NCI-H1417 (cell line): ENCODE data around the gene NSG2.

ENCODE experiments used
- DNase-seq, 3 experiments: peaks; one replicate each; lab custom pipeline; 2025; lab: John Stamatoyannopoulos, UW

Gene NSG2

DNA sequence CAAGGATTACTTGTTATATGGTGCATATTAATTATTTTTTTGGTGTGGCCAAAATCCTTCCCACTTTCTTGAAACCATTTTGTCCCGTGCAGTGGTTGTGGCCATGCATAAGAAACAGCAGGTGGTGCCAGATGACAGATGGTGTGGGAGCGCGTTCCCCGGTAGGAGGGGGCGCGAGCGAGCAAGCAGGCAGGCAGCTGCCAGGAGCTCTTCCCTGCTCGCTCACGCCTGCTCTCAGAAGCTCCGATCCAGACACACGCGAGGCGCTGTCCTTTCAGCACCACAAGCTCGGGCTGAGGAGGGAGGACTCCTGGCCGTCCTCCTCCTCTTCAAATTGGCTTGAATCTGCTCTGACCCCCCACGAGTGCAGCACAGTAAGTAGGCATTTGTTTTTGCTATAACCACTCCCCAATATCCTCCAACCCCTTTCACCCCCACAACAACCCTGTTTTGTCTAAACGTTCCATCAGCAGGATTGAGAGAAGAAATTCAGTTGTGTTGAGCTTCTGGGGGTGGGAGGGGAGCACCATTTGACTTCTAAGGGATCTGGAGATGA, at the start of gene NSG2:
Gene NSG2 (plus strand): TSS at position 237 of the 556 bp plus-strand sequence. CDS start 1,050 bp downstream, outside the sequence.
- DNase-seq, result peak; percentile 60 to 85 (median 82)

DNA sequence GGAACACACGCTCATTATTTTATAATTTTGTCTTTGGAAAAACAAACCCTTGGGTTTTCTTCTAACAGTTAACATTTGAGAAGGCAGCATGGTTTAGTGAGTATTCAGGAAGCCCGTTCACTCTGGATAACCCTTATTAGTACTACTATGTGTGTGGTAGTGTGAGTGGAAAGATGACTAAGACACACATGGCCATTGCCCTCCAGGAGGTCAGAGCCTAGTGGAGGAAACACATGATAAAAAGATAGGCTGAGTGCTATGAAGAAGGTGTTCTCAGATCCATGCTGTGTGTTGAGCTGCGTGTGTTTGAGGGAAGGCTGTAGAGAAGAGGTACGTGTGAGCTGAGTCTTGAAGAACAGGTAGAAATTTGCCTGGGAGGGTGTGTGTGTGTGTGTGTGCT, 48.2 kb upstream of the NSG2 start:
- DNase-seq, result no peak

DNA sequence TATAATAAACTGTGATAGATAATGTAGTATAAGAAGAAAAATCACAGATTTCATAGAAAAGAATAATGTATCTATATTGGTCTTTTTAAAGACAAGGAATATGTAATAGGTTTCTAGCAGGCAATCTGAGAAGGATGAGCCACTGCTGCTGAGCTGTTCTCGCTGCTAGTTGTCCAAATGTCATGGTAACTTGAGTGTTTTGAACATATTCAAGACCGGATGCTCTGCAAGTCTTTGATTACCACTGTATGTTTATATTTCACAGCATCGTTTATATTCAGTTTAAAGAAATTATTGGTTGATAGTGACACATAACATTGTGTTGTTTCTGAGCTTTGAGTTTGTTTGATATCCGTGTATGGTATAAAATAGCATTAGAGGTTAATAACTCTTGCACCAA, 47.0 kb upstream of the NSG2 start:
- DNase-seq, result no peak

DNA sequence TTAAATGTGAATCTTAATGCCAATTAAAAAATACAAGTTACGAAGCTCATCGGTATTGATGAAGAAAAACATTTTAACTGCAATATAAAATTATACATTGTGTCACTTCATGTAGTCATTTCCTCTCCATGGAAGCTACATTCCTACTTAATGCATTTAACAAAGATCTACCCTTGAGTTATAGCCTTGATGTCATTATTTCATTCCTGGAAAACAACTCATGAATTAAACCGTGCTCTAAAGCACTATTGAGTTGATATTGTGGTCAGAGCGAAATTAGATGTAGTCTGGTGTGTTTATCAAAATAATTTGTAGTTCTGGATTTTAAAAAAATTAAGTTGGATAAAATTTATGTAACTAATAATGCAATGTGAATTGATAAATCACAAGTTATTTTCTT, 45.4 kb upstream of the NSG2 start:
- no peak for DNase-seq

DNA sequence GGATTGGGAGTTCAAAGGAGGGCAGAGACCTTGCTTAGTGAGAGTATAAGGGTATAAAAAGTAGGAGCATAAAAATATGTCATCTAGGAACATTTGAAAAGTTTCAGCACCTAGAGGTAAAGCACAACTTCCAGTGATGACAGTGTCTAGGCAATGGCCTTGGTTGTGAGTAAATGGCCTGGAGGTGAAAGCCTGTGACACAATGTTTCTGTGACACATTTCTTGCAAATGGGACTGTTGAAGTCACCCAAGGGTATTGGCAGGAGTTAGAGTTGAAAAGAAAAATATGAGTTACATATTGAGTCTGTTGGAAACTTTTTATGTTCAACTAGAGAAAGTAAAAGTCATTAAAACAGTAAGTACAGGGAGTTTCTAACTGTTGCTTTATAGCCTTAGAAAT, 41.7 kb upstream of the NSG2 start:
- no peak for DNase-seq

DNA sequence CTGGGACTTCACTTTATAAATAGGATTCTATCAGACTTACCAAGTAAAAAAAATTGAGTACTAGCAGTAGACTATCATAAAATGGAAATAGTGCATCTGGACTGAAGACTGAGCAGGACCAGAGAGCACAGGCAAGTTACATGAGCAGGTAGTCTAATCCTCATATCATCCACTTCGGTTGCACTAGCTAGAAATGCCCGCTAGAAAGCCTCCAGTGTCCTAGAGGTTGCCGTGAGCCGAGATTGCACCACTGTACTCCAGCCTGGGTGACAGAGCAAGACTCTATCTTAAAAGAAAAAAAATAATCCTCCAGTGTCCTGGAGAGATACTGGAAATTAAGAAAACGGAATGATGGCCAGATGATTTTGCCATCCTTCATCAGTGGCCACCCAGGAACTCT, 36.6 kb upstream of the NSG2 start:
- no peak for DNase-seq

DNA sequence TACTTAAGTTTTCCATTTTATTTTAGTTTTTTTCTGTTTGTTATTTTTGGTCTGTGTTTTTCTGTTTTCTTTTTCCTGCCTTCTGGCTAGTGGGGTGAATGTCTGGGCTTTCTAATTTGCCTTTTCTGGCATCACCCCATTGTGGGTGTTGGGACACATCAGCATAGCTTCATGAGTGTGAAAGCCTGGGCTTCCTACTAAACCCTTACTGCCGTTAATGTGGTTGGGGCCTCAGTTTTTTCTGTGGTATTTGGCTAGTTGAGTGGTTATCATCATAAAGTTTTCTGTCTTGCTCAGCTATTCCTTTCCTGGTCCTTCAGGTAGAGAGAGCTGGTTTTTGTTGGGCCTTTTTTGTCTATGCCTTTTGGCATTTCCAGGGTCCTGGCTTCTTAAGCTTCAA, 35.1 kb upstream of the NSG2 start:
- DNase-seq, result no peak

DNA sequence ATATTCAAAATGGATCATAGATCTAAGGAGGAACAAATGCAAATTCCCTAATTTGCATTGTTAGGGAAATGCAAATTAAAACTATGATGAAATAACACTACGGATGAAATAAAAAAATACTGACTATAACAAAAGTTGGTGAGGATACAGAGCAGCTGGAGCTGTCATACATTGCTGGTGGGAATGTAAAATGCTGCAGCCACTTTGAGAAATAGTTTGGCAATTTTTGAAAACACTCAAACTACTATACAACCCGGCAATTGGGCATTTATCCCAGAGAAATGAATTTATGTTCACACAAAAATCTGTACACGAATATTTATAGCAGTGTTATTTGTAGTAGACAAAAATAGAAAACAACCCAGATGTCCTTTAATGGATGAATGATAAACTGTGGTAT, 34.1 kb upstream of the NSG2 start:
- no peak for DNase-seq

DNA sequence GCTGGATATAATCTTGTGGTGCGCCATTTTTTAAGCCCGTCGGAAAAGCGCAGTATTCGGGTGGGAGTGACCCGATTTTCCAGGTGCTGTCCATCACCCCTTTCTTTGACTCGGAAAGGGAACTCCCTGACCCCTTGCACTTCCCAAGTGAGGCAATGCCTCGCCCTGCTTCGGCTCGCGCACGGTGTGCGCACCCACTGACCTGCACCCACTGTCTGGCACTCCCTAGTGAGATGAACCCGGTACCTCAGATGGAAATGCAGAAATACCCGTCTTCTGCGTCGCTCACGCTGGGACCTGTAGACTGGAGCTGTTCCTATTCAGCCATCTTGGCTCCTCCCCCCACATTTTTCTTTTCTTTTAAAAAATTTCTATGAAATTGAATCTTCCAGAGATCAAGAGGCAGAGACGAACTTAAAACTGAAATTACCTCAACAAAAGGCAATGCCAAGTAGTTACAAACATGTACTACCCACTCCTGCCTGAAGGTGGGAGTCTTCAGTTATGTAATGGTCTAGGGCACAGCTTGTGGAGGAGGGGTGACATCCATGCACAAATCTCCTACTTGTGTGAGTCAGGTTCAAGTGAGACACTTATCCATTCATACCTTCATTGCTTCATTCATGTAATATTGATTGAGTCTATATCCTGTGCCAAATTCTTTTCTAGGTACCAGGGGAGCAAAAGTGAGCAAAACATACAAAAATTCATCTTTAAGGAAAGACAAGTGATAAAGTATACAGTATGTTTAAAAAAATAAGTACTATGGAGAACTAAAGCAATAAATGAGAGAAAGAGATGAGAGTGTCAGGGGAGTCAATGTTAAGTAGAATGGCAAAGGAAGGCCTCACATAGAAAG, 25.2 kb upstream of the NSG2 start:
- DNase-seq, result peak in 2 of 3 experiments; percentile 25 to 35

DNA sequence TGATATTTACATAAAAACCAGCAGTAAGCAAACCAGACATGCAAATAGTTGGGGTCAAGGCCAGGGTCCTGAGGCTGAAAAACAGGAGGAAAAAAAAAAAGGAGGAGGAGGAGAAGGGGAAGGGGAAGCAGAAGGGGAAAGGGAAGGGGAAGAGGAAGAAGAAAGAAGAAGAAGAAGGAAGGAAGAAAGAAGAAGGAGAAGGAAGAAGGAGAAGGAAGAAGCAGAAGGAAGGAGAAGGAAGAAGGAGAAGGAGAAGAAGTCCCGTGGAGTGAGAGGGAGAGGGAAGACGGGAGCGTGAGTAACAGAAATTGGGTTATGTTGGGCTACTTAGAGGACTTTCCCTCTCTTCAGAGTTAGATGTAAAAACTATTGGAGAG, 24.6 kb upstream of the NSG2 start:
- no peak for DNase-seq

DNA sequence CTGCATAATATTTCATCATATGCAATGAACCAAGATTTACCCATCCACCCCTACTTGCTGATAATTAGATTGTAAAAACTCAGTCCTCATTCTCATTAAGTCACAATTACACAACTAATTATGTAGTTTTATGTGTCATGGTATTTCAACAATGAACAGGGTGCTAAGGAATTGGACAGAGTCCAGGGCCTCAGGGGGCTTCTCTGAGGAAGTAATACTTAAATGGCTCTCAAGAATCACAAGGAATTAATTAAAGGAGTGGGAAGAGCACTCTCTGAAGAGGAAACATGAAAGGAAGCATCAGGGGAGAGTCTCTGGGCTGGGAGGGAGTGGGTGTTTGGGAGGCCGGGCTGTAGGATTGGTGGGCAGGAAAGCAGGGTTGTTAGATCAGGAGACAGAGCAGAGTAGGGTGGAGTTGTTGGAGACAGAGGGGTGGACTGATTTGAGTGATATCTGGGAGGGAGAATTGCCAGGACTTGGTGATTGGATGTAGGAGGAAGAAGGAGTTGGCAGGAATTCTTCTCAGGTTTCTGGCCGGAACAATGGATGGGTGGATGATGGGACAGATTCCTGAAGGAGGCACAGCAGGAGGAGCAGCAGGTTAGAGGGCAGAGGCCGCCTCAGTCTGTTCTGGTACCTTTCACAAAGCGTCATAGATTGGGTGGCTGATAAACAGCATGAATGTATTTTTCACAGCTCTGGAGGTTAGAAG, 23.0 kb upstream of the NSG2 start:
- DNase-seq, result no peak

DNA sequence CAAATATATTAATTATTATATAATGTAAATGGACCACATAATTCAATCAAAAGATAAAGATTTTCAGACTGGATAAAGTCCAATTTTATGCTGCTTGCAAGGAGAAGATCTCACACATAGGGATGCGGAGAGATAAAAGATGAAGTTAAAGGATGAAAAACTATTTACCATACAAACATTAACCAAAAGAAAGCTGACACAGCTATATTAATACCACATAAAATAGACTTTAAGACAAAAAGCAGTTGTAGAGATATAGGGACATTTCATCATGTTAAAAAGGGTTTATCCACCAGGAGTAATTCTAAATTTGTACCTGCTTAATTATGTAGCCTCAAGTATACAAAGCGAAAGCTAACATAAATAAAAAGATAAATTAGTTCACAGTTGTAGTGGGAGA, 15.2 kb upstream of the NSG2 start:
- DNase-seq, result no peak

DNA sequence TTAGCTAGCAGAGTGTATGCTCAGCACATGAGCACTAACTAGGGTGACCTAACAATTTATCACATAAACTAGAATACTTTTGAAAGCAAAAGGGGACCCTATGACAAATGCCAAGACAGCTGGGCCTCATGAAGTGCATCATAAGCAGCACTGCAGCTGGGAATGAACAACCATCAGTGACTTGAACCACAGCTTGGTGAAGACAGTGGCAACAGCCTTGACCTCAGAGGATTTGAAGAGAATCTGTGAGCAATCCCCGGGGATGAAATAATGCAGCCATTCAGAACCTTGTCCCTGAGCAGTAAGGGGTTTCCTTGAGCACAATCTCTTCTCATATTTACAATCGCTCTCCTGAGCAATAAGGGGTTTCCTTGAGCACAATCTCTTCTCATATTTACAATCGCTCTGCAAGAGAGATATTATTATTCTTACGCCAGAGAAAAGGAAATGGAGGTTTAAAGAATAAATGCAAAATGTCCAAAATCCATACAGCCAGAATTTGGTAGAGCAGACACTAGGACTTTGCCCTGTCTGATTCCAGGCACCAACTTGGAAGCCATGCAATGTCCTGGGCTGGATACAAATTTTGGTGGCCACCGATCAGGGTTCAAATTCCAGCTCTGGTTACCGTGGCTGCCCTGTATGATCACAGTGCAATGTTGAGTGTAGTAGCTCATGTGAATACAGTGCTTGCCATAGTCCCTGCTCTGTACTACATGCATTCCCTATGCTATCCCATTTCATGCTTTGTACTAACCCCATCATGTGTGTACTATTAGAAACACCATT, 846 bp upstream of the NSG2 start:
- DNase-seq, result no peak

DNA sequence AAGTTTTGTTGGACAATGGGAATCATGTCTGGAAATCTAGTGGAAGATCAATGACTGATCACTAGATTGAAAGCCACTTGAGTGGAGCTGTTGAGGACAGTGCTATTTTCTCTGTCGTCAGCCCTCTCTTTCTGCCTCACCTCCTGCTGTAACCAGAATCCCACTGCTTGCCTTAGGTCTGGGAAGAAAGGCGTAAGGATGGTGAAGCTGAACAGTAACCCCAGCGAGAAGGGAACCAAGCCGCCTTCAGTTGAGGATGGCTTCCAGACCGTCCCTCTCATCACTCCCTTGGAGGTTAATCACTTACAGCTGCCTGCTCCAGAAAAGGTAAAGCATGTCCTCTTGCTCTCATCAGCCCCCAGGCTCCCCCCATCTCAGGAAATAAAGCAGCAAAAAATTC, 1.1 kb downstream of the NSG2 start:
- no peak for DNase-seq

DNA sequence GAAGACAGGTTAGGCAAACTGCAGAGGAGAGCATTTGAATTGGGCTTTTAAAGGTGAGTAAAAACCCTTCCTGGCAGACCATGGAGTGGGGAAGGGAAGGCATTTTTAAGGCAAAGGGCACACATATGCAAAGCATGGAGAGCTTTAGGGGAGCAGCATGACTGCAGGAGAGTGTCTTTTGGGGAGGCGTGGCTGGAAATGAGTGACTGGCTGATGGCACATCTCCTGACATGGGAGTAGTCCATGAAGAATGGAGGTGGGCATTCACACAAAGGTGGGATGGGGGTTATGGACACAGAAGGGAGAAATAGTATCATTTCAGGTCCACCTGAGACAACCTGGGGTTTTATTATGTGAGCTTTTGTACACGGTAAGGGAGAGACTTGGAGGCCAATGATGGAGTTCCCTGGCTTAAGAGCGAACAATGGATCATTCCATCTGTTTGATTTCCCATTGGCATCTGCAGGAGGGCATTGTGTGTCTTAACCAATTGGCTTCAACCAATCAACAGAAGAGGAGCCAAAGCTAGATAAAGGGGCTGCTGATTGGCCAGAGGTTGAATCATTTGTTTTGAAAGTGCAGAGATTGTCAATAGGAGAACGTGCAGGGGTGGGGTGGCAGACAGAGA, 2.1 kb downstream of the NSG2 start:
- no peak for DNase-seq

DNA sequence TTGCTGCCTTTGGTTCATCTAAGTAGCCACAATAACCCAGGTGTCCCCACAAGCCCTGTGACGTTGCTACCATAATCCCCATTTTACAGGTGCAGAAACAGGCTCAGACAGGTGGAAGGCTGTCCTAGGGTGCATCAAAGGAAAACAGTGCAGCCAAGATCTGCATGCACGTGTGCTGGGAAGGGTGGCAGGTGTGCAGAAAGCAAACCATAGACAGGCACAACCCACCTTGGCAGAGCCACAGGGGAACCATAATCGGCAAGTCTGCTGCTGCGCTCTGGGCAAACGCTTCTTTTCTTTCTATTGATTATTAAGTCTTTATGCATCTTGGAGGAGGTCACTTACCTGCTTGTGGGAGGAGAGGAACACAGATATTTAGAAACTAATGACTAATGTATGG, 7.1 kb downstream of the NSG2 start:
- no peak for DNase-seq

DNA sequence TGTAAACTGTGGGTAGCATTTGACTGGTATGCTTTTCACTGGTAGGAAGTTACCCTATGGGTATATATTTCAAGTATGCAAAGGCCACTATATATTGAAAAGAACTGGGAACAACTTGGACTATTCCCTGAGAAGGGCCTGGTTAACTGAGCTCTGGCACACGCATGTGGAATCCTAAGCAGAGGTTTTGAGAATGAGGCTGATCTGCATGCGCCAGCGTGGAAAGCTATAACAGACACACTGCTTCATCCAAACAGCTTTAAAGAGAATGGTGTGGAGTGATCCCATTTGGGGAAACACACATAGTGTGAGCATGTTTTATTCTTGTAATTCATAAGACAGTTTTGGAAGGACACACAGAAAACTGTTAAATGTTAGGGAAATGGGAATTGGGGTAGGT, 8.4 kb downstream of the NSG2 start:
- no peak for DNase-seq

DNA sequence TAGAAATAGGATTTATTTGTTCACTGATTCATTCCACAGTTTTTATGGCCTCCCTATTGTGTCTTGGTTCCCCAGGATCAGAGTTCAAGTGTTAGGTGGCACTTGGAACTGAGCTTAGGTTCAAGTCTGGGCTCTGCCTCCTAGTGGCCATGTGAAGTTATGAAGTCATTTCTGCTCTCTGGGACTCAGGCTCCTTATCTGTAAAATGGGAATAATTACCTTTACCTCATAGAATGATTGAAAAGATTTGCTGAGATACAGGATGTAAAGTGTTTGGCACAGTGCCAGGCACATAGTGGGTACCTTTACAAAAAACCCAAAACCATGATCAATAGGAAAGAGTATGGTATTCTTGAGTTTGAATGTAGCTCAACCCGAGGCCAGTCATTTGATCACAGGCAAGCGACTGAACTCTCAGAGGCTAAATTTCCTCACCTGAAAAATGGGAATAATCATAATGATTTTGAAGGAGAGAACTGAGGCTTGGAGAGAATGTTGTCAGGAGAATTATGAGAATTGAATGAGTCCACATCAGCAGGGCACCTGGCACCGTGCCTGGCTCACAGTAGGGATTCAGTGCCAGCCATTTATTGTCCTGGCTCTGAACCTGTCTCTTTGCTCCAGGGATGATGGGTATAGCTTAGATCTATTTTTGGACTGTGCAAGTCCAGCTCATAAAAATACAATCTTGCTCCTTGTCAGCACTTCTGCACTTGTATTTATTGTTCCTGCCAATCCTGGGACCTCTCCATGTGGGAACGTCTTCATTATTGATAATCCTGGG, 10.8 kb downstream of the NSG2 start:
- DNase-seq, result peak in 2 of 3 experiments; percentile 41 to 66

DNA sequence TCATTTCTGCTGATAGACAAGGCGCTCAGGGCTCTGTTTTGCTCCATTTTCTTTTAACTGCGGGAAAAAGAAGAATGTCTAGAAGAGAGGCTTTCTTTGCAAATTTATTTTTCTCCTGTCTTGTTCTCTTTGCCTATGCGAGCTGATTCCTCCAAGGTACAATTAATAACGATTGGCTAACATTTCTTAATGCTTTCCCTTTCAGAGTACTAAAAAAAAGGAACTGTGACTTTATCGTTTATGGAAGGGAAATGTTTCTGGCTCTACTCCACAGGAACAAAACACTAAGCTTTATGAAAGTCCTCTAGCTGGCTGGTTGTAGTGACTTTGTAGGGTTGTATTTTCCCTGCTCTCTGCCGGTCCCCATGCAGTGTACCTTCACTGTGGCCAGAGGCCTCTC, 11.7 kb downstream of the NSG2 start:
- DNase-seq, result no peak

DNA sequence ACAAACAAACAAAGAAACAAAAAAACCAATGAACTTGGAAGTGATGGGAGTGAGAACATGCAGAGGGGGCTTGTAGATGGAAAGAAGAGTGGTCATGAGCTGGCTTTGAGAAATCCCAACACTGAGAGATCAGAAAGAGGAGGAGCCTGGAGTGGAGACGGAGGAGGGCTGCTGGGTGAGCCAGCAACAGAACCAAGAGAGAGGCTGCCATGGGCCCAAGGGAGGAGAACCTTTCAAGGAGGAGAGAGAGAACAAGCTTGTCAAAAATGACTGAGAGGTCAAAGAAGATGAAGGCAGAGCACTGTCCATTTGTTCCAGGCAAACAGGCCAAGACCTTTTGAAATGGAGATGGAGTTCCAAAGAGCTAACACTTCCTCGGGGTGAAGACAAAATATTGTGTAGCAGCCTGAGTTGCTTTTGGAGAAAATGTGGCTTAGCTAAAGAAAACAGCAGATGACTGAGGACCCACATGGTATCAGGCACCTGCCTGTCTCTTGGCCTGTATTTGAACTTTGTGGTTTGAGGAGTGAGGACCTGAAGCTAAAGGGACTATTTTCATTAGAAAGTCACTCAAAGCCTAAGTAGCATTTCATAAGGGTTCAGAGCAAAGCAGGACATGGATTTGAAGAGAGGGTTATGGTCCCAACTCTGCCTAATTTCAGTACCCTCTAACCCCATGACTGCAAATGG, 13.1 kb downstream of the NSG2 start:
- DNase-seq, result no peak

DNA sequence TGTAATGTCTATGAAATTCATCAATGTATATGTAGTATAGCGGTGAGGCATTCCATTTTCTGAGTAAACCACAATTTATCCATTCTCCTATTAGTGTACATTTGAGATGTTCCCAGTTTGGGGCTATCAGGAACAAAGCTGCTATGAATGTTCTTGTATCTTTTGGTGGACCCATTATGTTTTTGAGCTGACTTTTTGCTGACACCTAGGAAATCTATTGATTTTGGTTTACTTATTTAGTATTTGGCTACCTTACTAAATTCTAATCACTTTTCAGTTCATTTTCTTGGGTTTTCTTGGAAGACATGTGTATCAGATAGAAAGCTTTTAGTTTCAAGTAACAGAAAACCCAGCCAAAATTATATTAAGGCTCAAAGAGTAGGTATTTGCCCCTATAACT, 13.7 kb downstream of the NSG2 start:
- no peak for DNase-seq
